AG04450 (cell line): Measurements from ENCODE around the gene SFTPB. TPM values are rescaled to one million over a fixed set of nuclear protein-coding genes. Genes with fewer than 3 reads are reported as not detected.
A peak's percentile ranks its signal among the peaks of the same experiment; 100 is the strongest.

Source experiments
- CTCF ChIA-PET: fragments of 300-600, 350-600 bp; formaldehyde crosslinking; extraction: SDS; loops from one replicate; lab custom pipeline; 2022; ENCODE audit warnings: antibody characterized with exemption, inconsistent platforms; lab: Charles Lee
- POLR2A ChIA-PET: fragments of 350-600 bp; formaldehyde crosslinking; extraction: SDS; loops from one replicate; lab custom pipeline; 2021; ENCODE audit warnings: antibody characterized with exemption, inconsistent platforms; lab: Yijun Ruan, JAX
- DNase-seq: peaks from one replicate; pipeline ENCODE4 v3.0.0-alpha.2; 2011; ENCODE audit warnings: low read depth, low spot score
- H3K27ac ChIP-seq: one replicate; pipeline ENCODE4 v1.5.1; 2012; ENCODE audit warnings: low read depth, low read length, control low read depth
- H3K27me3 ChIP-seq: one replicate; pipeline ENCODE4 v1.6.0; 2012; ENCODE audit warnings: low read length; ENCODE audit not compliant: control insufficient read depth, insufficient read depth
- H3K4me3 ChIP-seq: 2 replicates; pipeline ENCODE4 v1.5.1; 2011; ENCODE audit warnings: mild to moderate bottlenecking, low read depth, low read length, control low read depth
- H3K9me3 ChIP-seq: 2 replicates; pipeline ENCODE4 v1.5.1; 2012; ENCODE audit warnings: low read length; ENCODE audit not compliant: control insufficient read depth, insufficient read depth
- CTCF ChIP-seq: IDR thresholded peaks from 2 replicates; pipeline ENCODE4 v1.5.1; 2011; ENCODE audit warnings: low read depth, low read length, control low read depth, inconsistent platforms
- polyA plus RNA-seq: library from polyadenylated mRNA; depleted of rRNA; stranded (reverse); fragments of >200 nt; gene quantifications from 2 replicates; pipeline ENCODE4 v1.2.3, GENCODE V29; 2011; rRNA removed

SFTPB gene
- polyA plus RNA-seq, 1 experiment, result not detected

- Histone ChIP-seq H3K27ac (peak overlapping the region; percentile 47), H3K9me3 (peaks cover 4% of the 10 kb centered on the region; the same call in 1 of the 2 replicates), H3K27me3 (no peaks in the 10 kb centered on the region), H3K4me3 (peak overlapping the region; percentile 78)
- CTCF ChIA-PET, result interaction anchor here (0.6 to 1.0 kb wide), 2 partner anchors 26 to 51 kb away, joined by 5 to 7 read pairs; no protein-coding TSS in a partner anchor
- DNase-seq, result no peak
- TF ChIP-seq CTCF, result no peak
- POLR2A ChIA-PET, result interaction anchor here (0.6 to 1.5 kb wide), 11 partner anchors 9 to 284 kb away, joined by 3 to 8 read pairs (median 4); partner anchors contain the start of genes ELMOD3, MAT2A, RETSAT and RNF181
These were observed 56.7 kb downstream of the SFTPB start for GRCh38 chr2:85611217-85611704.

Other genes with a start within 250 kb of the SFTPB start
- 0.10 and 0.15 TPM in 2 replicates for gene SH2D6, start 249.5 kb downstream of the SFTPB start, polyA plus RNA-seq
- gene MAT2A, start 129.0 kb downstream of the SFTPB start, polyA plus RNA-seq, result 362 and 409 TPM in 2 replicates
- gene GGCX, start 106.7 kb downstream of the SFTPB start, polyA plus RNA-seq, result 44.0 and 53.8 TPM in 2 replicates
- 2.6 and 3.6 TPM in 2 replicates for gene VAMP8, start 90.6 kb downstream of the SFTPB start, polyA plus RNA-seq
- gene VAMP5, start 83.8 kb downstream of the SFTPB start, polyA plus RNA-seq, result 100 and 123 TPM in 2 replicates
- gene RNF181, start 72.5 kb downstream of the SFTPB start, polyA plus RNA-seq, result 260 and 351 TPM in 2 replicates
- 11.4 and 14.5 TPM in 2 replicates for gene TMEM150A, start 65.5 kb downstream of the SFTPB start, polyA plus RNA-seq
- 17.8 and 19.1 TPM in 2 replicates for gene C2orf68, start 56.1 kb downstream of the SFTPB start, polyA plus RNA-seq
- 52.6 and 53.8 TPM in 2 replicates for gene USP39, start 52.0 kb downstream of the SFTPB start, polyA plus RNA-seq
- not detected in 2 replicates for gene GNLY, start 26.2 kb upstream of the SFTPB start, polyA plus RNA-seq
- gene ATOH8, start 85.8 kb upstream of the SFTPB start, polyA plus RNA-seq, result 2.8 and 3.9 TPM in 2 replicates
- gene ST3GAL5, start 220.8 kb upstream of the SFTPB start, polyA plus RNA-seq, result 22.3 and 26.8 TPM in 2 replicates